Adrenal gland (tissue), 5 donors: ENCODE data around the gene KIRREL1.

ENCODE experiments used
- CTCF ChIP-seq, 6 experiments: fragments of 450-650 bp in 4 of 6; fragments of 200-600 bp in 2 of 6; sonication (generic) in 1 of 6; IDR thresholded peaks; 1 replicate in 5 of 6; 2 replicates in 1 of 6; pipeline versions ENCODE4 v1.5.1 to v1.8.0; 2016 to 2021; ENCODE audit warnings: antibody characterized with exemption in 6 of 6, mild to moderate bottlenecking in 2 of 6, moderate library complexity in 1 of 6
- POLR2A ChIP-seq, 2 donors: fragments of 450-650 bp; IDR thresholded peaks; one replicate each; pipeline ENCODE4 v1.6.1; 2017; ENCODE audit warnings: antibody characterized with exemption in 2 of 2, mild to moderate bottlenecking in 2 of 2, moderate library complexity in 1 of 2
- donor health status: DM: no; HTN: no; CAD: no.

GRCh38 chr1:158119976-158120653, 126.7 kb downstream of the KIRREL1 start:
- no peak for TF ChIP-seq POLR2A (IDR thresholded peaks at IDR 0.05)
- no peak for TF ChIP-seq CTCF (IDR thresholded peaks at IDR 0.05)
